Measurements from ENCODE around the gene TRAPPC10.

DNA sequence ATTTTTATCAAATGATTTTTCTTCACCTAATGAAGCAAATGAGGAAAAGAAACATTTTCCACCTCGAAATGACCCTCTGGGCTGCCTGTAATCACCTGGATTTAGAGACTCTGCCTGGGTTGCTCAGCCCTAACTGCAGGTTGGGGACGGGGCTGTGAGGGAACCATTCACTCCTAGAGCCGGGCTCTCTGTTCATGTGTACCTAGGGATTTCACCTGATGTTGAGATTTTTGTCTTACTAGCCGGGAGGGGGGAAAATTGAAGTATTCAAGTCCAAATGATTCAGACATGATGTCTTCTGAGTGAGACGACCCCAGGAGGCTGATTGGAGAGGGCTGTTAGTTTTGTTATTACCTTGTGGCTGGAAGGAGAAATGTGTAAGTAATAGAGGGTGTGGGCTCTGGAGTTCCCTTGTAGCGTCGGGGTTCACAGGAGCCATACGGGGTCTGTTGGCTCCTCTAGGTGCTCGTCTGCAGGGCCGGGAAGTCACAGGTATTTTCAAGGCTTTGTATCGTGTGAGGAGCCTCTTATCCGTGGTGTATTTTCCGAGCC is 52.8 kb downstream of the TRAPPC10 start:
- TF ChIP-seq POLR2A (conservative IDR thresholded peaks at IDR 0.05) (no peak), CEBPB (tag; IDR thresholded peaks at IDR 0.05) (no peak), SMAD4 (CRISPR knock-in tag; conservative IDR thresholded peaks at IDR 0.05) (no peak), SIRT6 (IDR thresholded peaks at IDR 0.05; ENCODE audit: low read depth, low read length) (no peak), MED1 (CRISPR knock-in tag; IDR thresholded peaks at IDR 0.05; ENCODE audit: borderline replicate concordance) (no peak), MLX (CRISPR knock-in tag; conservative IDR thresholded peaks at IDR 0.05) (no peak), FOXM1 (IDR thresholded peaks at IDR 0.05; ENCODE audit: low read depth) (no peak), FOXM1 (CRISPR knock-in tag; IDR thresholded peaks at IDR 0.05; ENCODE audit: low read depth) (no peak)
- TF ChIP-seq, protein P1, sequence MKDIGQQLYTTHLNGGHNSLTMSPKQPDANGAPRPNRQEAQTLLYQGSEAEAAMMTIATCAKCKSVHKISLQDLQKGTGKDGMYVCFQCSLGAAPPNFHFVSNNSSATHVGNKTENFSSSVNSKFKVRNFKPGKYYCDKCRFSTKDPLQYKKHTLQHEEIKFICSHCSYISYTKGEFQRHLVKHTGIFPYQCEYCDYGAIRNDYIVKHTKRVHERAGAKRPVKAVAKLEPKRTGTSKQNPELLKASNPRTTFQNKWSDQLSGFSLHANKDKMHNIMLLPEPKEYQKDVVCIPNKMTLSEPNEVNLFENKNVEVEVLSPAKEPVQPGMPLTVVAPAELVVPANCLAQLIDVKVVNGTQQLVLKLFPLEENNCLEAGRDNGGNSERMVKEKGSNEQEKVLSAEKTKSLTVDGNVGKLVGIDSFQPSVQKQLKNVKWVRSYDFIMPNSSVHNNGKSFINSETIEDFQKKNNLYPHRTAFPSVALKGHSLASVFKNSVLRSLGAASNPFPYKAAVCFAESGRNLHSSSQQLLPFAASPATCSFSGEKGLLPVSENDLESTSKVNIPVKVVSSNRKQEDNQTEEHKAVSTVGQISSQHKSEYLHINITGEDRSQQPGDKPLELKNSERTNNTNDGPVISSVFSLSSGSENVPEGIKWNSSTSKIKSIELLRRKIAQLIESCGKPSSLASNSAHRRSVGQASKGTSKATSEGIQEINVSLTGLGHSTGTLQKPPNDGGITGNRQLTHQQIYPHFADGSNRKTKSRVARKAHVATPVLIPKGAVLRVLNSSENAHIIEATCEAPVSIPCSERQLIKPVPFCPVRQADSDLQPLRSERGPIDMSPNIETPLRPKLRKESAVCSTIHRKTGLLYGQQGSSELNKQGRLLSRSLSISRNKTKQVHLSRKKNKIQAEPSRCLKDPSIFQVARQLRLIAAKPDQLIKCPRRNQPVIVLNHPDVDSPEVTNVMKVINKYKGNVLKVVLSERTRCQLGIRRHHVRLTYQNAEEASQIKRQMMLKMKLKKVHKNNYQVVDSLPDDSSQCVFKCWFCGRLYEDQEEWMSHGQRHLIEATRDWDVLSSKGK (CRISPR knock-in tag; IDR thresholded peaks at IDR 0.05), result no peak
- TF ChIP-seq, protein P2, sequence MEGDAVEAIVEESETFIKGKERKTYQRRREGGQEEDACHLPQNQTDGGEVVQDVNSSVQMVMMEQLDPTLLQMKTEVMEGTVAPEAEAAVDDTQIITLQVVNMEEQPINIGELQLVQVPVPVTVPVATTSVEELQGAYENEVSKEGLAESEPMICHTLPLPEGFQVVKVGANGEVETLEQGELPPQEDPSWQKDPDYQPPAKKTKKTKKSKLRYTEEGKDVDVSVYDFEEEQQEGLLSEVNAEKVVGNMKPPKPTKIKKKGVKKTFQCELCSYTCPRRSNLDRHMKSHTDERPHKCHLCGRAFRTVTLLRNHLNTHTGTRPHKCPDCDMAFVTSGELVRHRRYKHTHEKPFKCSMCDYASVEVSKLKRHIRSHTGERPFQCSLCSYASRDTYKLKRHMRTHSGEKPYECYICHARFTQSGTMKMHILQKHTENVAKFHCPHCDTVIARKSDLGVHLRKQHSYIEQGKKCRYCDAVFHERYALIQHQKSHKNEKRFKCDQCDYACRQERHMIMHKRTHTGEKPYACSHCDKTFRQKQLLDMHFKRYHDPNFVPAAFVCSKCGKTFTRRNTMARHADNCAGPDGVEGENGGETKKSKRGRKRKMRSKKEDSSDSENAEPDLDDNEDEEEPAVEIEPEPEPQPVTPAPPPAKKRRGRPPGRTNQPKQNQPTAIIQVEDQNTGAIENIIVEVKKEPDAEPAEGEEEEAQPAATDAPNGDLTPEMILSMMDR (IDR thresholded peaks at IDR 0.05 in 2 of 3, conservative IDR thresholded peaks at IDR 0.05 in 1 of 3; ENCODE audit: insufficient read depth in 2 of 3, low read depth in 1 of 3, low read length in 3 of 3), result no peak
- TF ChIP-seq, protein P3, sequence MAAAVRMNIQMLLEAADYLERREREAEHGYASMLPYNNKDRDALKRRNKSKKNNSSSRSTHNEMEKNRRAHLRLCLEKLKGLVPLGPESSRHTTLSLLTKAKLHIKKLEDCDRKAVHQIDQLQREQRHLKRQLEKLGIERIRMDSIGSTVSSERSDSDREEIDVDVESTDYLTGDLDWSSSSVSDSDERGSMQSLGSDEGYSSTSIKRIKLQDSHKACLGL (CRISPR knock-in tag; IDR thresholded peaks at IDR 0.05; ENCODE audit: borderline replicate concordance, poor library complexity, severe bottlenecking), result no peak

All from K562 (cell line).